HepG2 (cell line): ENCODE measurements around the gene HMBS. TPM values are rescaled to one million over a fixed set of nuclear protein-coding genes. Genes with fewer than 3 reads are reported as not detected.
A peak's percentile ranks its signal among the peaks of the same experiment; 100 is the strongest.

Experiments
- AGO2 ChIP-seq: fragments of 200-400 bp; formaldehyde crosslinking; optimal IDR thresholded peaks from 2 replicates; pipeline ENCODE3; 2017; ENCODE audit warnings: mild to moderate bottlenecking, low read depth, low read length, moderate library complexity
- AKNA ChIP-seq: sonication (generic); formaldehyde crosslinking; IDR thresholded peaks from 2 replicates; pipeline ENCODE4 v1.4.0; 2020; ENCODE audit warnings: missing genetic modification reagents, borderline replicate concordance
- GPN1 ChIP-seq: sonication (generic); formaldehyde crosslinking; IDR thresholded peaks from 2 replicates; pipeline ENCODE4 v1.5.1; 2020; ENCODE audit warnings: missing genetic modification reagents, borderline replicate concordance
- TFDP2 ChIP-seq: sonication (generic); formaldehyde crosslinking; IDR thresholded peaks from 2 replicates; pipeline ENCODE4 v1.4.0; 2020; ENCODE audit warnings: missing genetic modification reagents
- ZFX ChIP-seq: sonication (generic); formaldehyde crosslinking; IDR thresholded peaks from 2 replicates; pipeline ENCODE4 v1.4.0; 2020; ENCODE audit warnings: mild to moderate bottlenecking, low read depth, missing genetic modification reagents, moderate library complexity
- ZMYM2 ChIP-seq: sonication (generic); formaldehyde crosslinking; IDR thresholded peaks from 2 replicates; pipeline ENCODE4 v1.8.0; 2022; ENCODE audit warnings: mild to moderate bottlenecking, missing genetic modification reagents
- ZMYM3 ChIP-seq: sonication (generic); formaldehyde crosslinking; IDR thresholded peaks from 2 replicates; pipeline ENCODE4 v1.5.1; 2020; ENCODE audit warnings: mild to moderate bottlenecking, missing genetic modification reagents
- ZNF326 ChIP-seq: sonication (generic); formaldehyde crosslinking; IDR thresholded peaks from 2 replicates; pipeline ENCODE4 v1.4.0; 2020; ENCODE audit warnings: missing genetic modification reagents, borderline replicate concordance
- ZNF407 ChIP-seq: sonication (generic); formaldehyde crosslinking; IDR thresholded peaks from one replicate; pipeline ENCODE4 v1.5.1; 2020; ENCODE audit warnings: mild to moderate bottlenecking, missing genetic modification reagents; ENCODE audit errors: not compliant biosample characterization
- ZNF430 ChIP-seq: sonication (generic); formaldehyde crosslinking; IDR thresholded peaks from 2 replicates; pipeline ENCODE4 v1.9.0; 2021; ENCODE audit warnings: mild to moderate bottlenecking, missing genetic modification reagents
- ZNF484 ChIP-seq: sonication (generic); formaldehyde crosslinking; IDR thresholded peaks from 2 replicates; pipeline ENCODE4 v1.5.1; 2020; ENCODE audit warnings: mild to moderate bottlenecking, low read depth, missing genetic modification reagents, borderline replicate concordance
- polyA plus RNA-seq, 8 experiments: library from polyadenylated mRNA; depleted of rRNA in 3 of 8; stranded (reverse) in 7 of 8; unstranded in 1 of 8; fragments of >200 nt; fragmentation: Illumina TruSeq in 4 of 8; extraction: Trizol in 4 of 8; gene quantifications; 2 replicates each; pipeline versions ENCODE4 v1.2.1 to v1.2.3, GENCODE V29; 2011 to 2016; ENCODE audit warnings: low read depth in 4 of 8, missing spikeins in 1 of 8, mixed read lengths in 1 of 8; ENCODE audit not compliant: insufficient read depth in 1 of 8
- total RNA-seq, 5 experiments: library from RNA; depleted of rRNA; stranded (reverse); fragments of >200 nt; fragmentation: Illumina TruSeq; extraction: Trizol; gene quantifications; 2 replicates each; pipeline ENCODE4 v1.2.3, GENCODE V29; 2016; ENCODE audit warnings: low read depth in 1 of 5

Gene HMBS
- total and polyA plus RNA-seq, 2 of the 13 experiments (the other 11 are each of a cell fraction or from before 2014, with no cell fraction given) = 9.4 to 46.9 TPM

- no peak for TF ChIP-seq ZNF407 (CRISPR knock-in tag)
- TF ChIP-seq ZNF484 = no peak
- TF ChIP-seq AKNA (CRISPR knock-in tag) = no peak
- TF ChIP-seq TFDP2 (CRISPR knock-in tag) = no peak; the same call in 1 of the 2 replicates
- no peak for TF ChIP-seq ZNF326
- no peak for TF ChIP-seq AGO2
- TF ChIP-seq ZFX (CRISPR knock-in tag) = peak; percentile 24
- TF ChIP-seq ZMYM2 (CRISPR knock-in tag) = no peak
- TF ChIP-seq ZMYM3 (CRISPR knock-in tag) = no peak
- no peak for TF ChIP-seq GPN1
- TF ChIP-seq ZNF430 (CRISPR knock-in tag) = no peak
These were observed 17.2 kb downstream of the HMBS start, which contains the start of gene DPAGT1 (continued) for GRCh38 chr11:119101759-119102423.
